ENCODE data around the gene IL1RAPL1.

DNA sequence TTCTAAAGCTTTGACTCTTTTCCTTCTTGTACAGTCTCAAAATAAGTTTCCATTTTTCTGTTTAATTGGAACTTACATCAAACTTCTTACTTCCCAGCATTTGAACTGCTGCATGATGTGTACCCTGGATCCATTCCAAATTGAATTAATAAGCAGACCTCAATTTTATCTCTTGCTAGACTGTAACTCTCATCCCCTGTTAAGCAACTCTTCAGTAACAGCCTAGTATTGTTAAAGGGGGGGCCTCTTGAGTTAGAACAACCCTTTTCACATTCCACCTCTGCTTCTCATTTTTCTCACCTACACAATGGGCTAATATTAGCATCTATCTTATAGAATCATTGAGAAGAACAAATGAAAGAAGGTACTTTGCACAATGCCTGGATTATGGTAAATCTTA, 169.4 kb downstream of the IL1RAPL1 start:
- TF ChIP-seq, protein P1, sequence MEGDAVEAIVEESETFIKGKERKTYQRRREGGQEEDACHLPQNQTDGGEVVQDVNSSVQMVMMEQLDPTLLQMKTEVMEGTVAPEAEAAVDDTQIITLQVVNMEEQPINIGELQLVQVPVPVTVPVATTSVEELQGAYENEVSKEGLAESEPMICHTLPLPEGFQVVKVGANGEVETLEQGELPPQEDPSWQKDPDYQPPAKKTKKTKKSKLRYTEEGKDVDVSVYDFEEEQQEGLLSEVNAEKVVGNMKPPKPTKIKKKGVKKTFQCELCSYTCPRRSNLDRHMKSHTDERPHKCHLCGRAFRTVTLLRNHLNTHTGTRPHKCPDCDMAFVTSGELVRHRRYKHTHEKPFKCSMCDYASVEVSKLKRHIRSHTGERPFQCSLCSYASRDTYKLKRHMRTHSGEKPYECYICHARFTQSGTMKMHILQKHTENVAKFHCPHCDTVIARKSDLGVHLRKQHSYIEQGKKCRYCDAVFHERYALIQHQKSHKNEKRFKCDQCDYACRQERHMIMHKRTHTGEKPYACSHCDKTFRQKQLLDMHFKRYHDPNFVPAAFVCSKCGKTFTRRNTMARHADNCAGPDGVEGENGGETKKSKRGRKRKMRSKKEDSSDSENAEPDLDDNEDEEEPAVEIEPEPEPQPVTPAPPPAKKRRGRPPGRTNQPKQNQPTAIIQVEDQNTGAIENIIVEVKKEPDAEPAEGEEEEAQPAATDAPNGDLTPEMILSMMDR (IDR thresholded peaks at IDR 0.05), result no peak
- TF ChIP-seq ZFX (IDR thresholded peaks at IDR 0.05; ENCODE audit: borderline replicate concordance), result no peak
